ENCODE results near the gene EPHA8. TPM values are rescaled to one million over a fixed set of nuclear protein-coding genes. Genes with fewer than 3 reads are reported as not detected.

Gene EPHA8
- total RNA-seq, 1 donor from 2014 or later = not detected

DNA sequence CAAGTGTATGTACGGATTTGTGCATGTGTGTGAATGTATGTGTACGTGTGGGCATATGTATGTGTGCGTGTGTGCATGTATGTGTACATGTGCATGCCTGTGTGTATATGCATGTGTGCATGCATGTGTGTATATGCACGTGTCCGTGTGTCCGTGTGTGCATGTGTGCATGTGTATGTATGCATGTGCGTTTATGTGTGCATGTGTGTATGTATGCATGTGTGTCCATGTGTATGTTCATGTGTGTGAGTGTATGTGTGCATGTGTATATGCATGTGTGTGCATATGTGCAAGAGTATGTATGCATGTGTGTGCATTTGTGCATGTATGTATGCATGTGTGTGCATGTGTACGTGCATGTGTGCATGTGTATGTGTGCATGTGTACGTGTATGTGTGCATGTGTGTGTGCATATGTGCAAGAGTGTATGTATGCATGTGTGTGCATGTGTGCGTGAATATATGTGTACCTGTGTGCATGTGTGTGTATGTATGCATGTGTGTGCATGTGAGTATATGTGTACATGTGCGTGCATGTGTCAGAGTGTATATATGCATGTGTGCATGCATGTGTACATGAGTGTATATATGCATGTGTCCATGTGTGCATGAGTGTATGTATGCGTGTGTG is 15.6 kb downstream of the EPHA8 start:
- Mint-ChIP-seq H3K9me3 (peaks cover 26% of the 10 kb centered on the region), H3K36me3 (ENCODE audit: low read depth) (peaks cover 7% of the 10 kb centered on the region), H3K27ac (no peak overlapping the region), H3K4me1 (ENCODE audit: low read depth) (no peaks in the 10 kb centered on the region), H3K27me3 (ENCODE audit: insufficient read depth) (no peaks in the 10 kb centered on the region), H3K4me3 (no peak overlapping the region)
- no peak for DNase-seq (ENCODE audit: low spot score)
- intact Hi-C loops (cut with micrococcal nuclease) = no loop called here

DNA sequence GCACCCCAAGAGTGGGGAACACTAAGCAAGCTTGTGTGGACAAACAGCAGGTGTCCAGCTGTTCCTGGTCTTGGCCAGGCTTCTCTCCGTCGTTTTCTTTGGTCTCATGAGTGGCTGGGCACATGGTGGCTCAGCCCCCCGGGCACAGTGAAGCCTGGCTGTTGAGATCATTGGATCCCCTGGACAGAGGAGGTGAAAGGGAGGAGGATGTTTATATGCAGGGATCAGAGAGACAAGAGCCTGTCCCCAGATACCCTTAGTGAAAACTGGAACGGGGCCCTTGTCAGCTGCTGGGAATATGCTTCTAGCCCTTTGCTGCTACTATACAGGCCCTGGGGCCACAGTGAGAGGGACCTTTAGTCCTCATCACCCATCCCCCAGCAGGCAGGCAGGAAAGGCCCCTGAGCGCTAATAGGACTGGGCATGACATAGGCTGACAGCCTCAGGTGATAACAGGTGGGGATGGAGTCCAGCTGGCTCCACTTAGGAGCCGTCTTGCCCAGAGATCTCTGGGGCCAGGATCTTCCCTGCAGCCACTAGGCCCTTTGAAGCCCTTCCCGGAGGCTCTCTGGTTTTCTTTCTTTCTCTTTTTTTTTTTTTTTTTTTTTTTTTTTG is 16.4 kb downstream of the EPHA8 start:
- H3K4me1 Mint-ChIP-seq (ENCODE audit: low read depth) = no peaks in the 10 kb centered on the region
- no peaks in the 10 kb centered on the region for H3K27me3 Mint-ChIP-seq (ENCODE audit: insufficient read depth)
- H3K4me3 Mint-ChIP-seq = no peak overlapping the region
- no peak overlapping the region for H3K27ac Mint-ChIP-seq
- peaks cover 7% of the 10 kb centered on the region for H3K36me3 Mint-ChIP-seq (ENCODE audit: low read depth)
- intact Hi-C loops (cut with micrococcal nuclease) = no loop called here
- peaks cover 26% of the 10 kb centered on the region for H3K9me3 Mint-ChIP-seq
- no peak for DNase-seq (ENCODE audit: low spot score)

DNA sequence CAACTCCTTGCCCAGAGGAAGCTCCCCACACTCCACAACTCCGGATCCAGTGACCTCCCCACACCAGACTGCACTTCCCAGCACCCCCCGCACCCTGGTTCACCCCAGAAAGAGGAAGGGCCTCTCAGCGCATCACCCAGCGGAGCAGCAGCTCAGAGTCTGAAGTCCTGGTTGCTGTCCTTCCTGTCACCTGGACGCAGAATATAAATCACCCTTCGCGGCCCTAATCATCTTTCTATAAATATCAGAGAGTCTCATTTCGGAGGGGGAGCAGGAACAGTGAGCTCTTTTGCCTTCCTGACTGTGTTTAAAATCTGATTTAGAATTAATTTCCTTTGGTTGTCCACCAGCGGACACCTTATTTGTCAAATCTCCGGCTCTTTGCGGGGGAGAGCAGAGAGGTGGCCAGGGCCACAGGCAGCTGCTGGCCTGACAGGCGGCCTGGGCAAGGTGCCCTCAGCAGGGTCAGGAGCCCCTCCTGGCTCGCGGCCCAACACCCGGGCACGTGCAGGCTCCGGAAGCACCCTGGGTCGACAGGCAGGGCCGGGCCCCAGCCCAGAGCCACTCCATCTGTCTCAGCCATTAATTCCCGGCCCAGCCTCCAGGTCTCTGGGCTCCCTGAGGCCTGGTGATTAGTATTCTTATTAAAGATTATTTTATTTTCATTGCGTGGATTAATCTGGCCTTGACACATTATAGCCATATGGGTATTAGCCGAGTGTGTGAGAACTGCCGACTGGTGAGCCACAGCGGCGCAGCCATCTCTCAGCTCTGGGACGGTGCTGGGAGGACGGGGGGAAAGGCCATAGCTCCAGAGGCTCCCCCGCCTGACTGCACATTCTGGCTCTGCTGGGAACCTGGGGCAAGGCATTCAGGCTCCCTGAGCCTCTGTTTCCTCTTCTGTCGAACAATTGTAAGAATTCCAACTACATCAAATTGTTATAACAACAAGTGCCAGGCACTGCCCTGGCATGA is 19.7 kb downstream of the EPHA8 start:
- peaks cover 7% of the 10 kb centered on the region for H3K36me3 Mint-ChIP-seq (ENCODE audit: low read depth)
- no peak for DNase-seq (ENCODE audit: low spot score)
- intact Hi-C loops (cut with micrococcal nuclease) = no loop called here
- no peaks in the 10 kb centered on the region for H3K27me3 Mint-ChIP-seq (ENCODE audit: insufficient read depth)
- H3K27ac Mint-ChIP-seq = no peak overlapping the region
- H3K9me3 Mint-ChIP-seq = peaks cover 17% of the 10 kb centered on the region
- no peaks in the 10 kb centered on the region for H3K4me1 Mint-ChIP-seq (ENCODE audit: low read depth)
- no peak overlapping the region for H3K4me3 Mint-ChIP-seq

DNA sequence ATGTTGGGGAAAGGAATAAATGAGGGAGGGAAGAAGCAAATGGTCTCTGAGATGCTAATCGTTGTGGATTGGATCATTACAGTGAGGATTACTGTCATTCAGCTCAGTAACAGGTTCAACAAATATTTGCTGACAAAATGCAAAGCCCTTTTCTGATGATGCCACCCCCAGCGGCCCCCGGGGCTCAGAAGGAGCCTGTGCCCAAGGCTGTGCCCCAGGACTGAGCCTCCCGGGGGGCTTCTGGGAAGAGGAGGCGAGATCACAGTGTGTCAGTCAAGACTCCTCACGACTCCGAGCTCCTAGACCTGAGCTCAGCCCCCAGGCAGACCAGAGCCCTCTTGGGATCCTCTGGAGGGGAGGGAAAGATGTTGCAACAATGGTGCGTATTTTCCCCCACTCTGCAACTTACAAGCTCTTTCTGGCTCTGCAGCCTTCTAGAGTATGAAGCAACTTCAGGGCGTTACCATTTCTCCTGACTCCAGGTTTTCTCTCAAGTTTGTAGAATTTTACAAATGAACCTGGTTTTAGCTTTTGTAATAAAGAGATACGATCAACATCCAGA is 20.8 kb downstream of the EPHA8 start:
- intact Hi-C loops (cut with micrococcal nuclease) = no loop called here
- Mint-ChIP-seq H3K27ac (no peak overlapping the region), H3K9me3 (peaks cover 6% of the 10 kb centered on the region), H3K36me3 (ENCODE audit: low read depth) (peaks cover under 1% of the 10 kb centered on the region), H3K27me3 (ENCODE audit: insufficient read depth) (no peaks in the 10 kb centered on the region), H3K4me3 (no peak overlapping the region), H3K4me1 (ENCODE audit: low read depth) (no peaks in the 10 kb centered on the region)
- DNase-seq (ENCODE audit: low spot score) = no peak

DNA sequence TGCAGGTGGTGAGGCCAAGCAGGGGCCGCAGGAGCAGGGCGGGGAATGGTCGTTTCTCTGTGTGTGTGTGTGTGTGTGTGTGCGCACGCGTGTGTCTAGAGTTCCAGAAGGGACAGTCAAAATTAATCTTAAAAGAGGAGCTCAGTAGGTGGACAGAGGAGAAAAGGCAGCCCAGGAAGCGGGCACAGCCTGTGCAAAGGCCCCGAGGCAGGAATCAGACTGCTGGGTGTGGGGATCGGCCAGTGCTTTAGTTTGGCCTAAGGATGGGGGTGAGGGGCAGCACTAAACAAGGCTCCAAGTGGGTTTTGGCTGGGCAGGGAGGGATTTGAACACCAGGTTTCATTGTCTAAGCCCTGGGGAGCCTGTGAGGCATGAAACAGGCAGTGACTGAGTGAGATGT is 21.7 kb downstream of the EPHA8 start:
- H3K36me3 Mint-ChIP-seq (ENCODE audit: low read depth) = no peaks in the 10 kb centered on the region
- no peak overlapping the region for H3K27ac Mint-ChIP-seq
- no peak for DNase-seq (ENCODE audit: low spot score)
- no peak overlapping the region for H3K4me3 Mint-ChIP-seq
- no peaks in the 10 kb centered on the region for H3K4me1 Mint-ChIP-seq (ENCODE audit: low read depth)
- no peaks in the 10 kb centered on the region for H3K27me3 Mint-ChIP-seq (ENCODE audit: insufficient read depth)
- no peaks in the 10 kb centered on the region for H3K9me3 Mint-ChIP-seq
- intact Hi-C loops (cut with micrococcal nuclease) = no loop called here

DNA sequence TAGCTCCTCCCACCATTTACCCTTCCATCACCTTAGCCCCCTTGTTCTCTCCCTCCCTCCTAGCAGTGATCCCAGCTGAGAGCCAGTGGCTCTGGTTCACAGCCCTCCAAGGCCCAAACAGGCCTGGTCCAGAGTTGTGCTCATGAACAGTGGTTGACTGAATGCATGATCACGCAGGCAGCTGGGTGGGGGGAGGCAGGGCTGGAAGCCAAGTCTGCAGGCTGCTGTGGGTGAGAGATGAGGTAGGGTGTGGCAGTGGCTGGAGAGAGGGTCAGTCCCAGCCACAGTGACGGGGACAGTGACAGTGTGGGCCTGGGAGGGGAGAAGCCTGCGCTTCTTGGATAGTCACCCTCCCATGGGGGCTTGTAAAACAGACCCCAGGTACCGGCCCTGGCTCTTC is 22.2 kb downstream of the EPHA8 start:
- Mint-ChIP-seq H3K27me3 (ENCODE audit: insufficient read depth) (no peaks in the 10 kb centered on the region), H3K4me3 (no peak overlapping the region), H3K27ac (no peak overlapping the region), H3K36me3 (ENCODE audit: low read depth) (no peaks in the 10 kb centered on the region), H3K9me3 (no peaks in the 10 kb centered on the region), H3K4me1 (ENCODE audit: low read depth) (no peaks in the 10 kb centered on the region)
- intact Hi-C loops (cut with micrococcal nuclease) = no loop called here
- no peak for DNase-seq (ENCODE audit: low spot score)

DNA sequence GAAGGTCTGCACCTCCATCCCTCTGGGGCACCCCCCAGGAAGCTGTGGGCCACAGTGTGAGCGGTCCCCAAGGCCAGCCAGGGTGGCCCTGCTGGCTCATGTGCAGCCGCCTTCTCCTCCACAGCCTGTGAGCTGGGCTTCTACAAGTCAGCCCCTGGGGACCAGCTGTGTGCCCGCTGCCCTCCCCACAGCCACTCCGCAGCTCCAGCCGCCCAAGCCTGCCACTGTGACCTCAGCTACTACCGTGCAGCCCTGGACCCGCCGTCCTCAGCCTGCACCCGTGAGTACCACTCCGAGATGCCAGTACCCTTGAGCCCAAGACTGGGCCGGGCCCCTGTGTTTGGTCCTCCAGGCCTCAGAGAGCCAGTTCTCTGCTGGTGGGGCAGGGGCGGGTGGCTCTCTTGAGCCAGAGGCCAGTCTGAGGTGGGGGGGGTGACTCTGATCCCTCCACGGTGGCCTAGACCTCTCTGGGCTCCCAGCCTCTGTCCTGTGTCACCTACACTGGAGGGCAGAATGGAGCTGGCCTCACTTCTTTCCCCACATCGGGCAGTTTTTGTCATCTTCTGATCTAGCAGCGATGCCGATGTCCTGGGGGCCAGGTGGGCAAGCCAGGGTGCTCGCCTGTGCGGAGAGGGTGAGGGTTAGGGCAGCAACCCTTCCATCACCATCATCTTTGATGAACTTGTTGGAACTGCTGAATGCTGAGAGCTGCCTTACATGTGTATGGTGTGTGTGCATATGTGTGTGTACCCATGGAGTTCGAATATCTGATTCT is 23.3 kb downstream of the EPHA8 start:
- intact Hi-C loops (cut with micrococcal nuclease) = no loop called here
- no peak overlapping the region for H3K27ac Mint-ChIP-seq
- no peak overlapping the region for H3K4me3 Mint-ChIP-seq
- DNase-seq (ENCODE audit: low spot score) = no peak
- no peaks in the 10 kb centered on the region for H3K36me3 Mint-ChIP-seq (ENCODE audit: low read depth)
- no peaks in the 10 kb centered on the region for H3K27me3 Mint-ChIP-seq (ENCODE audit: insufficient read depth)
- no peaks in the 10 kb centered on the region for H3K9me3 Mint-ChIP-seq
- no peaks in the 10 kb centered on the region for H3K4me1 Mint-ChIP-seq (ENCODE audit: low read depth)

DNA sequence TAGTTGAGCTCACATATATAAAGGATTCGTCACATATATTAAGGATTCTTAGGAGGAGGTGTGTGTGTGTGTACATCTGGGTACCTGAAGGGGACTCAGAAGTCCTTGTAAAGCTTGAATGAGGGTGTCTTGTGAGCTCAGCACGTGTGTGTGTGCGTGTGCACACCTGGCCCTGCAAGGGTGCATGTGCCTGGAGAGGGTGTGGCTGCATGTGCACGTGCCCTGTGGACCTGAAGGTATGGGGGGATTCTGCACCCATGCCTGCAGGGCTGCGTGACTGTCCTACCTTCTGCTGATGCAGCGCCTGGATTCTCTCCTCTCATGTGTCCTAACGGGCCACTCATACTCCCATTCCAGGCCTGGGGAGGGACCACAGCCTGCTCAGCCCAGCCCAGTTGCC is 24.0 kb downstream of the EPHA8 start:
- peaks cover 2% of the 10 kb centered on the region for H3K27me3 Mint-ChIP-seq (ENCODE audit: insufficient read depth)
- intact Hi-C loops (cut with micrococcal nuclease) = no loop called here
- DNase-seq (ENCODE audit: low spot score) = no peak
- H3K4me3 Mint-ChIP-seq = no peak overlapping the region
- no peaks in the 10 kb centered on the region for H3K4me1 Mint-ChIP-seq (ENCODE audit: low read depth)
- H3K9me3 Mint-ChIP-seq = no peaks in the 10 kb centered on the region
- no peak overlapping the region for H3K27ac Mint-ChIP-seq
- no peaks in the 10 kb centered on the region for H3K36me3 Mint-ChIP-seq (ENCODE audit: low read depth)

DNA sequence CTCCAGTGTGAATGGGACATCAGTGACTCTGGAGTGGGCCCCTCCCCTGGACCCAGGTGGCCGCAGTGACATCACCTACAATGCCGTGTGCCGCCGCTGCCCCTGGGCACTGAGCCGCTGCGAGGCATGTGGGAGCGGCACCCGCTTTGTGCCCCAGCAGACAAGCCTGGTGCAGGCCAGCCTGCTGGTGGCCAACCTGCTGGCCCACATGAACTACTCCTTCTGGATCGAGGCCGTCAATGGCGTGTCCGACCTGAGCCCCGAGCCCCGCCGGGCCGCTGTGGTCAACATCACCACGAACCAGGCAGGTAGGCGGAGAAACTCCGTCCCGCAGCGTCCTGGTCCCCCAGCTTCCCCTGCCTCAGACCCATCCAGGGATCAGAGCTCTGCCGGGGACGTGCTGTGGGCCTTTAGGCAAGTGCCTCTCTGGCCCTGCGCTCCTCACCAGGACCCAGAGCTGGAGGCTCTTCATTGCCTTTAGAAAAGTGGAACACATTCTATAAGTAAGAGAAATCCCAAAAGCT is 25.7 kb downstream of the EPHA8 start:
- intact Hi-C loops (cut with micrococcal nuclease) = no loop called here
- H3K27me3 Mint-ChIP-seq (ENCODE audit: insufficient read depth) = peaks cover 2% of the 10 kb centered on the region
- no peaks in the 10 kb centered on the region for H3K4me1 Mint-ChIP-seq (ENCODE audit: low read depth)
- no peak overlapping the region for H3K27ac Mint-ChIP-seq
- H3K9me3 Mint-ChIP-seq = no peaks in the 10 kb centered on the region
- no peaks in the 10 kb centered on the region for H3K36me3 Mint-ChIP-seq (ENCODE audit: low read depth)
- no peak overlapping the region for H3K4me3 Mint-ChIP-seq
- no peak for DNase-seq (ENCODE audit: low spot score)

DNA sequence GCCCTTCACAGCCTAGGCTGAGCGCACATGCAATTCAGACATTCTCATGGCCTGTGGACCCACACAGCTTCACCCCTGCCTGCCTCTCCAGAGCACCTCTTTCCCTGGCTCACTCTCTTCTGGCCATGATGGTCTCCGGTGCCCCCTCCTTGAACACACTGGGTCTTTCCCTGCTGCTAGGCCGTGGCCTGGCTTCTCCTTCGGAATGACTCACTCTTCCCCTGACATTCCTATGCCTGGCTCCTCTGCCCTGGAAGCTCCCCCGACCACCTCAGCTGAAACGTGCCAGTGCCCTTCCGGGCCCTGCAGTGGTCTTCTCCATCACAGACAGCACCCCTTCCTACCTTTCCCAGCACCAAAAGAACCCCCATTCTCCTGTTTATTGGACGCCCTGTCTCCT is 28.3 kb downstream of the EPHA8 start:
- intact Hi-C loops (cut with micrococcal nuclease) = no loop called here
- no peak for DNase-seq (ENCODE audit: low spot score)
- Mint-ChIP-seq H3K27ac (no peak overlapping the region), H3K4me3 (no peak overlapping the region), H3K36me3 (ENCODE audit: low read depth) (no peaks in the 10 kb centered on the region), H3K27me3 (ENCODE audit: insufficient read depth) (peaks cover 2% of the 10 kb centered on the region), H3K9me3 (no peaks in the 10 kb centered on the region), H3K4me1 (ENCODE audit: low read depth) (no peaks in the 10 kb centered on the region)

DNA sequence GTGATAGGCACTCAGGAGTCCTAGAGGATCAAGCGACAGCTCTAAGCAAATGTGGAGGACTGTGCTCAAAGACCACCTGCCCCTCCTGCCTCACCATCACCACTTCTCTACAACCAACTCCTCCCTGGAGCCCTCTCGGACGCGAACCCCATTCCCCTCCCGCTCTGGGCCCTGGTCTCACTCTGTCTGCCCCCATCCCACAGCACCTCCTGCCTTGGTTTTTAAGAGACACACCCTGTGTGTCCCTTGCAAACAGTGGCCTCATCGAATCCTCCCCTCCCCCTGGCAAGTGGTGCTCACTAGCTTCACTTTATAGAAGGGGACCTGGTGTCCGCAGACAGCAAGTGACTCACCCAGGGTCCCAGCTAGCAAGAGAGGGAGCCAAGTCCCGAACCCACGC is 28.8 kb downstream of the EPHA8 start:
- Mint-ChIP-seq H3K27ac (no peak overlapping the region), H3K4me1 (ENCODE audit: low read depth) (no peaks in the 10 kb centered on the region), H3K4me3 (no peak overlapping the region), H3K9me3 (no peaks in the 10 kb centered on the region), H3K36me3 (ENCODE audit: low read depth) (no peaks in the 10 kb centered on the region), H3K27me3 (ENCODE audit: insufficient read depth) (peaks cover 2% of the 10 kb centered on the region)
- DNase-seq (ENCODE audit: low spot score) = no peak
- intact Hi-C loops (cut with micrococcal nuclease) = no loop called here

Measured in activated T-helper 1 cell treated with anti-CD3 and anti-CD28 coated beads, Interleukin-12 subunit alpha, Interleukin-12 subunit beta, Interleukin-2, Interleukin-4 antibody, amounts not matched to agents 30 ng/mL and 10 ng/mL and 1 ng/mL, durations not matched to agents 14 hours and 24 hours and 36 hours (primary cell).